ENCODE measurements around the gene CHRND.

The CHRND gene

GRCh38 chr2:232525791-232526371 is at the start of gene CHRND:
Gene CHRND, plus strand, starts transcription at chr2:232526160. Its CDS starts 56 bp downstream, at chr2:232526216.
- DNase-seq (ENCODE audit: low spot score) = peak; percentile 77

GRCh38 chr2:232476791-232477190 is 49.2 kb upstream of the CHRND start:
- no peak for DNase-seq (ENCODE audit: low spot score)

- DNase-seq (ENCODE audit: low spot score) = no peak
Observed at GRCh38 chr2:232477751-232478510, 48.0 kb upstream of the CHRND start.

GRCh38 chr2:232478571-232479340 is 47.2 kb upstream of the CHRND start:
- DNase-seq (ENCODE audit: low spot score) = no peak

- DNase-seq (ENCODE audit: low spot score) = no peak
Observed at GRCh38 chr2:232479341-232480200, 46.4 kb upstream of the CHRND start.

- no peak for DNase-seq (ENCODE audit: low spot score)
Observed at GRCh38 chr2:232480201-232481190, 45.5 kb upstream of the CHRND start.

- DNase-seq (ENCODE audit: low spot score) = no peak
Observed at GRCh38 chr2:232481322-232482140, 44.4 kb upstream of the CHRND start.

GRCh38 chr2:232482301-232483238 is 43.4 kb upstream of the CHRND start:
- no peak for DNase-seq (ENCODE audit: low spot score)

GRCh38 chr2:232483311-232483922 is 42.5 kb upstream of the CHRND start:
- no peak for DNase-seq (ENCODE audit: low spot score)

GRCh38 chr2:232483923-232484627 is 41.9 kb upstream of the CHRND start:
- DNase-seq (ENCODE audit: low spot score) = no peak

GRCh38 chr2:232484628-232485347 is 41.2 kb upstream of the CHRND start:
- no peak for DNase-seq (ENCODE audit: low spot score)

- DNase-seq (ENCODE audit: low spot score) = no peak
Observed at GRCh38 chr2:232485348-232485756, 40.6 kb upstream of the CHRND start.

- DNase-seq (ENCODE audit: low spot score) = no peak
Observed at GRCh38 chr2:232485757-232486557, 40.0 kb upstream of the CHRND start.

- no peak for DNase-seq (ENCODE audit: low spot score)
Observed at GRCh38 chr2:232486558-232487384, 39.2 kb upstream of the CHRND start.
